Measurements from ENCODE around the gene TMEM117.

GRCh38 chr12:44053549-44054127 is 217.8 kb downstream of the TMEM117 start:
- TF ChIP-seq CTCF (conservative IDR thresholded peaks at IDR 0.05; ENCODE audit: low read length) = no peak
- TF ChIP-seq EZH2phosphoT487 (IDR thresholded peaks at IDR 0.05; ENCODE audit: borderline replicate concordance, low read depth, low read length) = no peak

Data from OCI-LY7 (cell line).